ENCODE data around the gene PNPLA7. TPM values are rescaled to one million over a fixed set of nuclear protein-coding genes. Genes with fewer than 3 reads are reported as not detected.

The PNPLA7 gene
- total RNA-seq, 4 donors from 2014 or later: 12.2 to 97.0 (median 33.3) TPM

- 91% methylated on average over 25 of the region's 35 CpGs for WGBS
- Histone ChIP-seq H3K9me3 (no peaks in the 10 kb centered on the region), H3K27me3 (no peaks in the 10 kb centered on the region), H3K4me3 (no peak overlapping the region), H3K36me3 (peaks cover 12% of the 10 kb centered on the region), H3K27ac (no peak overlapping the region), H3K4me1 (peaks cover 9% of the 10 kb centered on the region)
- DNase-seq (ENCODE audit: low spot score in 2 of 2): no peak
- no peak for TF ChIP-seq POLR2AphosphoS5 (IDR thresholded peaks at IDR 0.05)
- TF ChIP-seq POLR2A (IDR thresholded peaks at IDR 0.05): no peak
- TF ChIP-seq CTCF (IDR thresholded peaks at IDR 0.05): no peak
- no peak for TF ChIP-seq EP300 (IDR thresholded peaks at IDR 0.05)
Measured at GRCh38 chr9:137486545-137487453, 63.4 kb downstream of the PNPLA7 start.

- no peak for TF ChIP-seq POLR2A (IDR thresholded peaks at IDR 0.05)
- no peak for TF ChIP-seq POLR2AphosphoS5 (IDR thresholded peaks at IDR 0.05)
- TF ChIP-seq CTCF (IDR thresholded peaks at IDR 0.05): no peak
- no peak for TF ChIP-seq EP300 (IDR thresholded peaks at IDR 0.05)
- no peaks in the 10 kb centered on the region for H3K9me3 ChIP-seq
- peaks cover 9% of the 10 kb centered on the region for H3K36me3 ChIP-seq
- no peaks in the 10 kb centered on the region for H3K27me3 ChIP-seq
- DNase-seq (ENCODE audit: low spot score in 2 of 2): no peak
- 94% methylated on average over 15 of the region's 15 CpGs for WGBS
- no peak overlapping the region for H3K4me3 ChIP-seq
- no peak overlapping the region for H3K27ac ChIP-seq
- H3K4me1 ChIP-seq: peaks cover 11% of the 10 kb centered on the region
Measured at GRCh38 chr9:137486141-137486490, 64.1 kb downstream of the PNPLA7 start.

- Histone ChIP-seq H3K27ac (no peak overlapping the region), H3K9me3 (no peaks in the 10 kb centered on the region), H3K36me3 (peaks cover 13% of the 10 kb centered on the region), H3K27me3 (no peaks in the 10 kb centered on the region), H3K4me3 (no peak overlapping the region), H3K4me1 (peaks cover 11% of the 10 kb centered on the region)
- TF ChIP-seq POLR2AphosphoS5 (IDR thresholded peaks at IDR 0.05) (no peak), CTCF (IDR thresholded peaks at IDR 0.05) (no peak), POLR2A (IDR thresholded peaks at IDR 0.05) (no peak)
- DNase-seq (ENCODE audit: low spot score in 2 of 2): no peak
- 78% methylated on average over 20 of the region's 26 CpGs for WGBS
Measured at GRCh38 chr9:137485343-137486140, 64.7 kb downstream of the PNPLA7 start.

- Histone ChIP-seq H3K9me3 (no peaks in the 10 kb centered on the region), H3K4me1 (peaks cover 11% of the 10 kb centered on the region), H3K27me3 (no peaks in the 10 kb centered on the region), H3K27ac (no peak overlapping the region), H3K4me3 (no peak overlapping the region), H3K36me3 (peaks cover 17% of the 10 kb centered on the region)
- no peak for DNase-seq (ENCODE audit: low spot score in 2 of 2)
- WGBS: 89% methylated on average over 11 of the region's 27 CpGs
- TF ChIP-seq CTCF (IDR thresholded peaks at IDR 0.05): no peak
- TF ChIP-seq POLR2A (IDR thresholded peaks at IDR 0.05): no peak
- TF ChIP-seq EP300 (IDR thresholded peaks at IDR 0.05): no peak
- no peak for TF ChIP-seq POLR2AphosphoS5 (IDR thresholded peaks at IDR 0.05)
Measured at GRCh38 chr9:137484551-137485315, 65.5 kb downstream of the PNPLA7 start.

All from suprapubic skin (tissue), 4 donors.